Astrocyte (in vitro differentiated cells and primary cell): ENCODE measurements around the gene MMP12.

Source experiments
- EZH2 ChIP-seq: IDR thresholded peaks from 2 replicates; pipeline ENCODE4 v1.6.1; 2012; ENCODE audit warnings: mild to moderate bottlenecking, low read length, inconsistent platforms; ENCODE audit not compliant: insufficient read depth
- TF ChIP-seq, protein P1 (sequence below): IDR thresholded peaks from 2 replicates; pipeline ENCODE4 v1.5.1; 2011; ENCODE audit warnings: low read depth, mild to moderate bottlenecking, inconsistent platforms, low read length, moderate library complexity; ENCODE audit not compliant: insufficient read depth

DNA sequence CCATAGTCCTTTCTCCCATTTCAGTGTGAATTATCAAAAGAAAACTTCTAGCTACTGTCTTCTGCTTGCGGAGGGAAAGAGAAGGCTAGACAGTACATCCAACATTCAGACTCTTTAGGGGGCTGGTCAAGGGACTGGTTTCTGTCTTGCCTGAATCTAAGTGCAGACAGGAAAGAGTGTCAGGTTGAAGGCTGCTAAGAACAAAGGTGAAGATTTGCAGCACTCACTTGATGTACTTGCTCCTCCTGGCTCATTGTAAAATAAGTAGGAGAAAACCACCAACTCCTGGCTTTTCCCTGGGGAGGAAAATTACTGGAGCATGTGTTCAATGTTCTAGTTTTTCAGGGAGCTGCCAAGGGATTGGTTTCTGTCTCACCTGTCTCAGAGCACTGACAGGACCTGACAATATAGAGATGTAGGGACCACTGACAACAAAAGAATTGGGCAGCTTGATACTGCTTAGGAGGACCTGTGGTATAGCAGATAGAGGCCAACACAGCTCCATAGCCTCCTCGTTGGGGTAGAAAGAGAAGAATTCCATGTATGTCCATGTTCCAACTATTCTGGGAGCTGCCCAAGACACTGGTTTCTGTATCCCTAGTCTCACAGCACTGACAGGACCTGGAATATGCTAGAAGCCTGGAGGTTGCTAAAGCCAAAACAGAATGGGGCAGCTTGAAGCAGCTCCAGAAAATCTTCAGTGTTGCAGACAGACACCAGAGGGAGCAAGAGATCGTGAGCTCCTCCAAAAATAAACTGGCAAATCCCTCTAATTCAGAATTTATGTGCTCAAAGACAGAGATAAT is 39.7 kb upstream of the MMP12 start:
- TF ChIP-seq, protein P1, sequence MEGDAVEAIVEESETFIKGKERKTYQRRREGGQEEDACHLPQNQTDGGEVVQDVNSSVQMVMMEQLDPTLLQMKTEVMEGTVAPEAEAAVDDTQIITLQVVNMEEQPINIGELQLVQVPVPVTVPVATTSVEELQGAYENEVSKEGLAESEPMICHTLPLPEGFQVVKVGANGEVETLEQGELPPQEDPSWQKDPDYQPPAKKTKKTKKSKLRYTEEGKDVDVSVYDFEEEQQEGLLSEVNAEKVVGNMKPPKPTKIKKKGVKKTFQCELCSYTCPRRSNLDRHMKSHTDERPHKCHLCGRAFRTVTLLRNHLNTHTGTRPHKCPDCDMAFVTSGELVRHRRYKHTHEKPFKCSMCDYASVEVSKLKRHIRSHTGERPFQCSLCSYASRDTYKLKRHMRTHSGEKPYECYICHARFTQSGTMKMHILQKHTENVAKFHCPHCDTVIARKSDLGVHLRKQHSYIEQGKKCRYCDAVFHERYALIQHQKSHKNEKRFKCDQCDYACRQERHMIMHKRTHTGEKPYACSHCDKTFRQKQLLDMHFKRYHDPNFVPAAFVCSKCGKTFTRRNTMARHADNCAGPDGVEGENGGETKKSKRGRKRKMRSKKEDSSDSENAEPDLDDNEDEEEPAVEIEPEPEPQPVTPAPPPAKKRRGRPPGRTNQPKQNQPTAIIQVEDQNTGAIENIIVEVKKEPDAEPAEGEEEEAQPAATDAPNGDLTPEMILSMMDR, result peak; percentile 78
- TF ChIP-seq EZH2, result no peak
